Measurements from ENCODE around the gene STAC.
A peak's percentile ranks its signal among the peaks of the same experiment; 100 is the strongest.

Gene STAC

DNA sequence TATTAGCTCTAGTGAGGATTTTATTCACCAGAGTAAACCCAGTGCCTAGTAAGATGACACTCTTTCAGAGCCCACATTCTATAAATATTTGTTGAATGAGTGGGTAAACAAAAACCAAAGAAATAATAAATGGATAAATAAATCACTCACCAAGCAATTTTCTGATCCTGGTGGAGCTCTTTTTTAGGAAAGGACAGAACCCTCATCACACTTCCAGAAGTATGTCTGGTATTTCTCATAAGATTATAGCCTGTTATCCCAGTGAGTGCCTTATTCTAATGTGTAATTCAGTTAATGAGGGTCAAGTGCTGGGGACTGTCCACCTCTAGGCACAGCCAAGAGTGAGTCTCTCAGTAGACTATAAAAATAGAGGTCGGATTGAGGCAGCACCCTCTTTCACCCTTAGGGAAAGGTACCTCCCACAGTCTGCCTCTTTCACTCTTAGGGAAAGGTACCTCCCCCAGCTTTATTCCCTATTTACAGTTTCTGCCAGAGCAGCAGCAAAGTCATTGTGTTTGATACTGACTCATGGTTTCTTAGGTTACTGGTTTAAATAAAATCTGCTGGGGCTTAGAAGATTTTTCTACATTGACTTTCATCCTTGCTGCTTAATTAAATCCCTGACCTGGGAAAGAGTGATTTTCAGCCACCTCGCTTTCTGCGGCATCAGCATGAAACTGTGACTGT, 145.0 kb downstream of the STAC start:
- POLR2A ChIA-PET: no interaction called here
- CTCF ChIA-PET: interaction anchor here (0.9 kb wide), 1 partner anchor 16 kb away, joined by 3 read pairs; no protein-coding TSS in a partner anchor
- TF ChIP-seq, protein P1, sequence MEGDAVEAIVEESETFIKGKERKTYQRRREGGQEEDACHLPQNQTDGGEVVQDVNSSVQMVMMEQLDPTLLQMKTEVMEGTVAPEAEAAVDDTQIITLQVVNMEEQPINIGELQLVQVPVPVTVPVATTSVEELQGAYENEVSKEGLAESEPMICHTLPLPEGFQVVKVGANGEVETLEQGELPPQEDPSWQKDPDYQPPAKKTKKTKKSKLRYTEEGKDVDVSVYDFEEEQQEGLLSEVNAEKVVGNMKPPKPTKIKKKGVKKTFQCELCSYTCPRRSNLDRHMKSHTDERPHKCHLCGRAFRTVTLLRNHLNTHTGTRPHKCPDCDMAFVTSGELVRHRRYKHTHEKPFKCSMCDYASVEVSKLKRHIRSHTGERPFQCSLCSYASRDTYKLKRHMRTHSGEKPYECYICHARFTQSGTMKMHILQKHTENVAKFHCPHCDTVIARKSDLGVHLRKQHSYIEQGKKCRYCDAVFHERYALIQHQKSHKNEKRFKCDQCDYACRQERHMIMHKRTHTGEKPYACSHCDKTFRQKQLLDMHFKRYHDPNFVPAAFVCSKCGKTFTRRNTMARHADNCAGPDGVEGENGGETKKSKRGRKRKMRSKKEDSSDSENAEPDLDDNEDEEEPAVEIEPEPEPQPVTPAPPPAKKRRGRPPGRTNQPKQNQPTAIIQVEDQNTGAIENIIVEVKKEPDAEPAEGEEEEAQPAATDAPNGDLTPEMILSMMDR (IDR thresholded peaks at IDR 0.05; ENCODE audit: control extremely low read depth, extremely low read depth, low read depth, missing control alignments): no peak
- DNase-seq (ENCODE audit: extremely low spot score): no peak

DNA sequence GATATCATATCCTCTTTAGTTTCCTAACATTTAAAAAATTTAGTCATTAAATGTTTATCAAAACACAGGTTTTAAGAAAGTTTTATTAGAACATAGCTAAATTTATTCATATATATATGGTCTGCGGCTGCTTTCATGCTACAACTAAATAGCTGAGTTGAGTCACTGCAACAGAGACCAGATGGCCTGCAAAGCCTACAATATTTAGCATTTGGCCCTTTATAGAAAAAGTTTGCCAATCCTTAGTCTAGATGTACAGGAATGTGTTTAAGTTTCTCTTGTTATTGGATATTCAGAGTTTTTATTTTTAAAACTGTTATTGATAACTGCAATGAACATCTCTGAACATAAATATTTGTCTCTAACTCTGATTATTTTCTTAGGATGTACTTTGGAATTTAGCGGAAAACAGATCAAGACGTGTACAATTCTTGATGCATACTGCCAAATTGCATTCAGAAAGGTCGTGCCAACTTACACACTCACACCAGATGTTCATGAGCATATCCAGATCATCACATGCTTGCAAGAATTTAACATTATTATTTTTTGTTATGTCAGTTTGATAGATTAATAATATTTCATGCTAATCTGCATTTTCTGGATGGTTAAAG, 157.9 kb downstream of the STAC start:
- POLR2A ChIA-PET: no interaction called here
- no peak for DNase-seq (ENCODE audit: extremely low spot score)
- CTCF ChIA-PET: no interaction called here
- TF ChIP-seq, protein P1 (IDR thresholded peaks at IDR 0.05; ENCODE audit: control extremely low read depth, extremely low read depth, low read depth, missing control alignments): no peak

DNA sequence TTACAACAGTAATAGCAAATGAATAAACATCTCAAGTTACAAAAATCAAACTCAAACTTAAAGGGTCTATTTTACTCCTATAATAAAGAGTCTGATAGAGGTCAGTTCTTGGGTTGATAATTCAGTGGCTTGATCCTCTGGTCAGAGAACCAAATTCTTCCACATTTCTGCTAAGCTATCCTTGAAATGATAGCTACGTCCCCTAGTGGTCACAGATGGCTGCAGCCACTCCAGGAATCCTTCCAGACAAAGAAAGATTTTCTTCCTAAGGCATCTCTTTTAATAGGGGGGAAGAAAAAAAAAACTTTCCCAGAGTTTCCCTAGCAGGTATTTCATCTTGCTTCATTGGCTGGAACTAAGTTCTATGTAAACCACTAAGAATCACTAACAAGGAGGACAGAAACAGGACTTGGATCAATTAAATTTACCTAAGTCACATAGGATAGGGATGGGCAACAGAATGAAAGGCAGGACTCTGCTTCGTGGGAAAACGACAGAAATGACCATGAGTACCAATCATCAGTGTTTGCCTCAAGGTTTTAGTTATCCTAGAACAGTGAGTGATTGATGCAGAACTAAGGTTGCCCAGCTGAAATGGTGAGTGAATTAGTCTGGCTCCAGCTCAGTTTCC, 160.7 kb downstream of the STAC start:
- DNase-seq (ENCODE audit: extremely low spot score): no peak
- CTCF ChIA-PET: interaction anchor here (0.8 to 1.9 kb wide), 6 partner anchors 13 to 576 kb away, joined by 3 to 6 read pairs (median 4); no protein-coding TSS in a partner anchor
- TF ChIP-seq, protein P1 (IDR thresholded peaks at IDR 0.05; ENCODE audit: control extremely low read depth, extremely low read depth, low read depth, missing control alignments): peak; percentile 45
- POLR2A ChIA-PET: no interaction called here

DNA sequence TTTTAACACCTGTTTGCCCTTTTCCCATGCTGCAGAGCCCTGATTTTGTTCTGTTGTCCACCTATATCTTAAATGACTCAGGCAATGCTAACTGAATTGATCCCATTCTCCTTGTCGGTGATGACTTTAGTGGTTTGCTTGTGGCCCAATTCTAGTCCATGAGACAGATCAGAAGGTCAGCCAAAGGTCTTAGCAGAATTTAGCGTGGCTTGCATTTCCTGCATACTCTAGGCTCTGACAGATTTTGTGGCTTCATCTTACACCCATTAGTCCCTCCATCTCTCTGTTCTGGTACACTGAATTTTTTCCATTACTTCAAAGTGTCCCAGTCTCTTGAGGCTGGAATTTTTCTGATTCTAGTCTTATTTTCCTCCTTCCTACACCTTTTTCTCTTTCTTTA, 161.9 kb downstream of the STAC start:
- CTCF ChIA-PET: interaction anchor here (0.8 to 1.9 kb wide), 3 partner anchors 11 to 19 kb away, joined by 3 to 6 read pairs (median 3); no protein-coding TSS in a partner anchor
- POLR2A ChIA-PET: no interaction called here
- DNase-seq (ENCODE audit: extremely low spot score): no peak
- TF ChIP-seq, protein P1 (IDR thresholded peaks at IDR 0.05; ENCODE audit: control extremely low read depth, extremely low read depth, low read depth, missing control alignments): no peak

DNA sequence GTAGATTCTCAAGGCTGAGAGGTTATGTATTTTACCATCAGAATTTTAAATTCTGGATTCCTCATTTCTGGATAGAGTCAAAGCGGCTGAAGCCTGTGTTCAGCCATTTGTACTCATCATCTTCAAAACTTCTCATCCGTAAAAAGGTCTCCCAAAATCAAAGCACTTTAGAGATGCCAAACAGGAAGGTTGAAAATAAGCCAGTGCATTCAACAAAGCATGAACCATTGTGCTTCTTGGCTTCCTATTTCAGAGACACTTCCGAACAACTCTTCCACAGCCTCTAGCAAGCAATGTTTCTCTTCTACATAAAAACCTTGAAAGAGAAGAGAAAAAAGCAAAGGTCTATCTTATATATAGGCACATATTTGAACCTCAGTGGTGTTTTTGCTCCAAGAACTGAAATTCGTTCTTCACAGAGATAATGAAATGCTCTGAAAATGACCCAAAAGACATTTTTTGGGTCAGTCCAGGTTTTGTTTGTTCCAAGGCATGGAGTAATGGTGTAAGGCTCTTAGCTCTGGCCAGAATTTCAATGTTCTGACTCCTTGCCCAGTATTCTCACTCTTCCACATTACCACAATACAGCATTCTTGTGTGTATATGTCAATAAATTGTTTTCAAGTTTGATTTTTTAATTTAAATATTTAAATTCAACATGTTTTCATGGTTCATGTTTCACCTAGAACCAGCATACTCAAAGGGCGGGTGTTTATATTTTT, 163.1 kb downstream of the STAC start:
- ChIA-PET CTCF (interaction anchor here (1.2 kb wide), 1 partner anchor 24 kb away, joined by 3 read pairs; no protein-coding TSS in a partner anchor), POLR2A (no interaction called here)
- TF ChIP-seq, protein P1 (IDR thresholded peaks at IDR 0.05; ENCODE audit: control extremely low read depth, extremely low read depth, low read depth, missing control alignments): no peak
- no peak for DNase-seq (ENCODE audit: extremely low spot score)

DNA sequence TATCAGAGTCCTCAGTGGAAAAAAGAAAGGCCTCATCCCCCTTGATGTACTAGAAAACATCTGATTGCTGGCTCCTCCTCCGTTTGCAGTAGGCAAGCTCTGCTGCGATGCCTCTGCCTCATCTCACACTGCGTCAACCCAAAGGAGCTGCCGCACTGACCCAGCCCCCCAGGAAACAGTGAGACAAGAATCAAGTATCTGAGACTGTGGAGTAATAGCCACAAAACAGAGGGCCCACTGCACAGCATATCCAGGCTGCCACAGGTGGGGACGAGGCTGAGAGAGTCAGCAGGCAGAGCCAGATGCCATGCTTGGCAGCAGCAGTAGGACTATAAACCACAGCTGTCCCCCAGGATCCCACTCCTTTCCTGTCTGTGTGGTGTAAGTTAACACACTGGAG, 165.9 kb downstream of the STAC start:
- ChIA-PET CTCF (no interaction called here), POLR2A (no interaction called here)
- TF ChIP-seq, protein P1 (IDR thresholded peaks at IDR 0.05; ENCODE audit: control extremely low read depth, extremely low read depth, low read depth, missing control alignments): no peak
- DNase-seq (ENCODE audit: extremely low spot score): no peak

Data from GM10248 (cell line).